ENCODE measurements around the gene TBKBP1. TPM values are rescaled to one million over a fixed set of nuclear protein-coding genes. Genes with fewer than 3 reads are reported as not detected.
A peak's percentile ranks its signal among the peaks of the same experiment; 100 is the strongest.
"Not testable (repeated sequence)": the region's sequence is repeated elsewhere in the genome, so short reads cannot be mapped to it uniquely, and the experiment has no call there.

The TBKBP1 gene
- total RNA-seq, 4 donors from 2014 or later = 1.8 to 6.4 (median 4.4) TPM

- Histone ChIP-seq H3K4me1 (peaks cover 0 to 14% (median 9%) of the 10 kb centered on the region in 4 donors), H3K4me3 (peak overlapping the region in 1 of 4 donors; percentile 19), H3K36me3 (no peaks in the 10 kb centered on the region), H3K27me3 (peaks cover 55% of the 10 kb centered on the region), H3K9me3 (no peaks in the 10 kb centered on the region), H3K27ac (peak overlapping the region in 2 of 4 donors; percentile 37 to 42)
- intact Hi-C loops (cut with DNase I; ENCODE audit: low total_unique reads) = no loop called here
- DNase-seq = no peak
- TF ChIP-seq, protein P1, sequence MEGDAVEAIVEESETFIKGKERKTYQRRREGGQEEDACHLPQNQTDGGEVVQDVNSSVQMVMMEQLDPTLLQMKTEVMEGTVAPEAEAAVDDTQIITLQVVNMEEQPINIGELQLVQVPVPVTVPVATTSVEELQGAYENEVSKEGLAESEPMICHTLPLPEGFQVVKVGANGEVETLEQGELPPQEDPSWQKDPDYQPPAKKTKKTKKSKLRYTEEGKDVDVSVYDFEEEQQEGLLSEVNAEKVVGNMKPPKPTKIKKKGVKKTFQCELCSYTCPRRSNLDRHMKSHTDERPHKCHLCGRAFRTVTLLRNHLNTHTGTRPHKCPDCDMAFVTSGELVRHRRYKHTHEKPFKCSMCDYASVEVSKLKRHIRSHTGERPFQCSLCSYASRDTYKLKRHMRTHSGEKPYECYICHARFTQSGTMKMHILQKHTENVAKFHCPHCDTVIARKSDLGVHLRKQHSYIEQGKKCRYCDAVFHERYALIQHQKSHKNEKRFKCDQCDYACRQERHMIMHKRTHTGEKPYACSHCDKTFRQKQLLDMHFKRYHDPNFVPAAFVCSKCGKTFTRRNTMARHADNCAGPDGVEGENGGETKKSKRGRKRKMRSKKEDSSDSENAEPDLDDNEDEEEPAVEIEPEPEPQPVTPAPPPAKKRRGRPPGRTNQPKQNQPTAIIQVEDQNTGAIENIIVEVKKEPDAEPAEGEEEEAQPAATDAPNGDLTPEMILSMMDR (IDR thresholded peaks at IDR 0.05) = no peak
- no peak for TF ChIP-seq POLR2AphosphoS5 (IDR thresholded peaks at IDR 0.05)
- no peak for TF ChIP-seq EP300 (IDR thresholded peaks at IDR 0.05; ENCODE audit: low read depth)
- no peak for TF ChIP-seq POLR2A (IDR thresholded peaks at IDR 0.05)
- in situ Hi-C loops (cut with MboI; ENCODE audit: low pct_ligation_motif_present in 1 of 4, low pct_unique_long_range_greater_than_20kb in 1 of 4, low sequenced_read_pairs in 3 of 4) = no loop called here
- 80% methylated on average over 1 to 3 of the region's 3 CpGs for WGBS, 2 donors (ENCODE audit: low coverage in 1 of 2)
These were observed 41.6 kb downstream of the TBKBP1 start for GRCh38 chr17:47735536-47736011.

DNA sequence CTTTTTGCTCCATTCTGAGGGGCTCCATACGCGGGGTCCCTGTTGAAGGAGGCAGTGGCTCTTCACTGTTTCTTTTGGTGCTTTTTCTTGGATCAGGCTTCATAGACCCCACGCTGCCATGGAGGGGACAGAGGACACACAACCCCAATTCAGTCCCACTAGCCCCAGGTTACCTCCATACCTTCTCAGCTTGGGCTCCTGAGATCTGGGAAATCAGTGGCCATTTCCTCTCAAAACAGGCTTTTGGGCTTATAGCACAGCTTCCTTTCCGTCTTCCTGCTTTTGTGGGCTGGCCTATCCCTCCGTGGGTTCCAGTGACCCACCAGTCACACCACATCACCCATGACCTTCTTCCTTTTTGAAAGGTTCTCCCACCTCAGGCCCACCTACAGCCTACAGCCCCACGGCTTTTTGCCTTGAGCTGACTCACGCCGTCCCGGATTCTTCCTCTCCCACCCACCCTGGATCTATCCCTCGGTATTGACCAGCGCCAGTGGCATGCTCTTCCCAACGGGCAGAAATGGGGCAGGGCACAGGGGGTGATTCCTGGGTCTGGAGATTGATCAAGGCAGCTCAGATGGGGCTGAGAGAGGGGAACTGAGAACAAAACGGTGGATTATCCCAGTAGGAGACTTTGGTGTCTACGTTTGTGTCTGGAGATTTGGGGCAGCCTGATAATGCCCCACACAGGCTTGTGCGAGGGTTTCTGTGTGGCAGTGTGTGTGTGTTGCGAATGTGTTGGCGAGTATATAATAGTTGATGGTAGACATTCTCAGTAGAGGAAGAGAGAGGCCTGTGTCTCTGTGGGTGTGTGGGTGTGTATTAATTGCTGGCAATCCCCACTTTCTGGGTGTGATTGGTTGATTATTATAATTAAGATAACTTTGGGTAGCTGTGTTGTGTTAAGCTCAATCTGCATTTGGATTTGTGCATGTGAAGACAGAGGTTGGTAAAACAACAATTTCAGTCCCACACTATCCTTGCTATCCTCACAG lies 42.8 kb downstream of the TBKBP1 start:
- in situ Hi-C loops (cut with MboI; ENCODE audit: low pct_ligation_motif_present in 1 of 4, low pct_unique_long_range_greater_than_20kb in 1 of 4, low sequenced_read_pairs in 3 of 4) = no loop called here

GRCh38 chr17:47738178-47738577 lies 44.2 kb downstream of the TBKBP1 start:
- H3K27me3 ChIP-seq = peaks cover 41% of the 10 kb centered on the region
- no peak for DNase-seq
- WGBS, 2 donors (ENCODE audit: low coverage in 1 of 2) = 94 to 100% methylated on average over 2 to 7 of the region's 7 CpGs

More for the DNA sequence above, 42.8 kb downstream of the TBKBP1 start:
- TF ChIP-seq, protein P1 (IDR thresholded peaks at IDR 0.05) = no peak
- no peak for TF ChIP-seq POLR2AphosphoS5 (IDR thresholded peaks at IDR 0.05)
- TF ChIP-seq EP300 (IDR thresholded peaks at IDR 0.05; ENCODE audit: low read depth) = no peak
- no peak for TF ChIP-seq POLR2A (IDR thresholded peaks at IDR 0.05)
- H3K36me3 ChIP-seq = no peaks in the 10 kb centered on the region
- DNase-seq = no peak
- 67 to 69% methylated on average over 8 to 17 of the region's 17 CpGs for WGBS, 2 donors (ENCODE audit: low coverage in 1 of 2)
- peaks cover 0 to 14% (median 9%) of the 10 kb centered on the region in 4 donors for H3K4me1 ChIP-seq
- no peak overlapping the region for H3K27ac ChIP-seq
- no peaks in the 10 kb centered on the region for H3K9me3 ChIP-seq
- peaks cover 42% of the 10 kb centered on the region for H3K27me3 ChIP-seq
- intact Hi-C loops (cut with DNase I; ENCODE audit: low total_unique reads) = no loop called here
- H3K4me3 ChIP-seq = no peak overlapping the region

GRCh38 chr17:47739150-47739549 lies 45.2 kb downstream of the TBKBP1 start:
- TF ChIP-seq POLR2AphosphoS5 (IDR thresholded peaks at IDR 0.05) = no peak
- TF ChIP-seq, protein P1 (IDR thresholded peaks at IDR 0.05) = no peak
- DNase-seq = no peak
- in situ Hi-C loops (cut with MboI; ENCODE audit: low pct_ligation_motif_present in 1 of 4, low pct_unique_long_range_greater_than_20kb in 1 of 4, low sequenced_read_pairs in 3 of 4) (no loop called here), intact Hi-C loops (cut with DNase I; ENCODE audit: low total_unique reads) (no loop called here)
- WGBS, 2 donors (ENCODE audit: low coverage in 1 of 2) = 78% methylated on average over 8 of the region's 8 CpGs; no CpG with 5 or more reads in 1 of the 2 donors
- Histone ChIP-seq H3K9me3 (no peaks in the 10 kb centered on the region), H3K27me3 (peaks cover 40% of the 10 kb centered on the region), H3K4me3 (no peak overlapping the region), H3K4me1 (no peaks in the 10 kb centered on the region), H3K27ac (no peak overlapping the region), H3K36me3 (no peaks in the 10 kb centered on the region)

More at GRCh38 chr17:47738178-47738577, 44.2 kb downstream of the TBKBP1 start:
- TF ChIP-seq POLR2AphosphoS5 (IDR thresholded peaks at IDR 0.05) (no peak), POLR2A (IDR thresholded peaks at IDR 0.05) (no peak), EP300 (IDR thresholded peaks at IDR 0.05; ENCODE audit: low read depth) (no peak)
- TF ChIP-seq, protein P1 (IDR thresholded peaks at IDR 0.05) = no peak
- in situ Hi-C loops (cut with MboI; ENCODE audit: low pct_ligation_motif_present in 1 of 4, low pct_unique_long_range_greater_than_20kb in 1 of 4, low sequenced_read_pairs in 3 of 4) = no loop called here
- Histone ChIP-seq H3K27ac (no peak overlapping the region), H3K4me1 (peaks cover 0 to 8% (median 3%) of the 10 kb centered on the region in 4 donors), H3K9me3 (no peaks in the 10 kb centered on the region), H3K4me3 (no peak overlapping the region), H3K36me3 (no peaks in the 10 kb centered on the region)
- intact Hi-C loops (cut with DNase I; ENCODE audit: low total_unique reads) = no loop called here

DNA sequence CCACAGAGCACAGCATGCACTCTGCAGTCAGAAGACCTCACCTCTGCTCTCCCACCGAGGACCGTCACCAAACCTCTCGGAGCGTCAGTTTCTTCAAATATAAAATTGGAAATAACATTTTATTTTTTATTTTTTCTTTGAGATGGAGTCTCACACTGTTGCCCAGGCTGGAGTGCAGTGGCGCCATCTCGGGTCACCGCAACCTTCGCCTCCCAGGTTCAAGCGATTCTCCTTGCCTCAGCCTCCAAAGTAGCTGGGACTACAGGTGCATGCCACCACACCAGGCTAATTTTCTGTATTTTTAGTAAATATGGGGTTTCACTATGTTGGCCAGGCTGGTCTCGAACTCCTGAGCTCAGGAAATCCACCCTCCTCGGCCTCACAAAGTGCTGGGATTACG lies 46.0 kb downstream of the TBKBP1 start:
- peaks cover 42% of the 10 kb centered on the region for H3K27me3 ChIP-seq
- H3K9me3 ChIP-seq; in situ Hi-C loops (cut with MboI; ENCODE audit: low pct_ligation_motif_present in 1 of 4, low pct_unique_long_range_greater_than_20kb in 1 of 4, low sequenced_read_pairs in 3 of 4); H3K4me1 ChIP-seq; intact Hi-C loops (cut with DNase I; ENCODE audit: low total_unique reads); H3K27ac ChIP-seq; H3K36me3 ChIP-seq; H3K4me3 ChIP-seq; DNase-seq: not testable (repeated sequence)
- WGBS, 2 donors (ENCODE audit: low coverage in 1 of 2) = 77 to 89% methylated on average over 12 of the region's 12 CpGs

Data from transverse colon (tissue), 4 donors.